Mucosa of gallbladder (tissue), 1 donor: ENCODE measurements around the gene RSBN1. TPM values are rescaled to one million over a fixed set of nuclear protein-coding genes. Genes with fewer than 3 reads are reported as not detected.

Experiments used
- DNase-seq: peaks from one replicate; pipeline ENCODE4 v3.0.0-alpha.2; 2020; ENCODE audit warnings: low spot score
- total RNA-seq: library from RNA; stranded (reverse); gene quantifications from one replicate; pipeline ENCODE4 v1.2.1, GENCODE V29; 2021
- donor health status: DM: no; HTN: no; CAD: no.

RSBN1 gene
- total RNA-seq, 1 donor from 2014 or later = 20.5 TPM

GRCh38 chr1:113812661-113813135 lies 422 bp upstream of the RSBN1 start:
- no peak for DNase-seq

DNA sequence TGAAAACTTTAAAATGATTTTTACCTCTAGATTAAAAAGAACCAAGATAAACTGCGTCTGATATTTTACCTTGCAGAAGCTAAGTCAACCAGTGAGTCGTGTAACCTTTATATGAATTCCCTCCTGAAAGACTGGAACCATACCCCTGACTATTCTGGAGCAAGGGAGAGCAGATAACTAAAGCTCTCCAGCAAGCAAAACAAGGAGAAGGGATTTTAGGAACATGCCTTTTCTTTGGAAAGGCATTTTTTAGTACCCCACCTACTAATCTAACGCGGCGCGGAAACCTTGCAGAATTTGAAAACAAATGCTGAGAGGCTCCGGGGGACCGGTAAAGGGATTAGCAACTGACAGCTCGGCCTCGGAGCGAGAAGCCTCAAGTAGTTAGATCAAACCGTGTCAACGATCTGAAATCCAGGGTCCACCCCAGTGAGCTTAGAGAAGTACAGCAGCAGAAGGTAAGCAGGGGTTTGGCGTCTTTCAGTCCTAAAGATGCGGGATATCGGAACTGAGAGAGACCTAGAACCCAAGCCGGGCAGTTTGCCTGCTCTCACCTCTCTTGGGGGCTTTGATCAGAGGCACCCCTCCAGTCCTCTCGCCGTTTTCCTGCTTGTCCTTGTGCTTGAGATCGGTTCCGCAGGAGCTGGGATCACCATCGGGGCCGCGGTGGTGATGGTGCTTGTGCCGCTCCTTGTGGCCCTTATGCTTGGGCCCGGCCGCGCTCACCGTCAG lies 954 bp downstream of the RSBN1 start:
- no peak for DNase-seq

GRCh38 chr1:113809670-113810602 lies 2.3 kb downstream of the RSBN1 start:
- DNase-seq = no peak

DNA sequence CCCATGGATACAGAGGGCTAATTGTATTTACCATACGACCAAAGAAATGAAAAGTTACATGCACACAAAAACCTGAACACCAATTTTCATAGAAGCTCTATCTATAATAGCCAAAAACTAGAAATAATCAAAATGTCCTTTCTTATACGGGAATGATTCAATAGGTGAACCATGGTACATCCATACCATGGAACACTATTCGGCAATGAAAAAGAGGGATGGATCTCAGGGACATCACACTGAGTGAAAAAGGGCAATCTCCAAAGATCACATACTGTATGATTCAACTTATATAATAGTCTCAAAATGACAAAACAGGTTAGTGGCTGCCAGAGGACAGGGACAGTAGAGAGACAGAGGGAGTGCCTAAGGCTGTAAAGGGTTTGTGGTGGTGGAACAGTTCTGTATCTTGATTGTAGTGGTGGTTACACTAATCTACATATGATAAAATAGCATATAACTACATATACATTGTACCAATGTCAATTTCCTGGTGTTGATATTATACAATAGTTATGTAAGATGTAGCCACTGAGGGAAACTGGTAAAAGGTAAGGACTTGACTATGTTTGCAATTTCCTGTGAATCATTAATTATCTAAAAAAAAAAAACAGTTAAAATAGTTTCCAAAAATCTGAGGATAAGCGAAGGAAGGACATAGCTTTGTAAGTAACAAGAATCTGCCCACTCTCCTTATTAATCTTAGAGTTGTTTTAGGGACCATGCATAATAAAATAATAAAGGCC lies 3.7 kb downstream of the RSBN1 start:
- DNase-seq = no peak

DNA sequence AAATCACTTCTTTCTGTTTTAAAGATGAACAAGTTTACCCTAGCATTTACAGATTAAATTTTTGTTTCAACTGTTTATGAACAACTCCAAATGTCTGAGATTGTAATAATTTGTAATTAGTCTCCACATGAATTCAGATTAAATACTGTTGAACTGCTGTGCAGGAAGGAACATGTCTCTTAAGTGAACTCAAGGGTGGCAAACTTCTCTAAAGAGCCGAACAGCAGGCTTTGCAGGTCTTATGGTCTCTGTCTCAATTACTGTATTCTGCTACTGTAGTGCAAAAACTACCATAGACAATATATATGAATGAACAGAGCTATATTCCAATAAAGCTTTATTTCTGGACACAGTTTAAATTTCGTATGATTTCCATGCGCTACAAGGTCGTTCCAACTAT lies 6.6 kb downstream of the RSBN1 start:
- no peak for DNase-seq

DNA sequence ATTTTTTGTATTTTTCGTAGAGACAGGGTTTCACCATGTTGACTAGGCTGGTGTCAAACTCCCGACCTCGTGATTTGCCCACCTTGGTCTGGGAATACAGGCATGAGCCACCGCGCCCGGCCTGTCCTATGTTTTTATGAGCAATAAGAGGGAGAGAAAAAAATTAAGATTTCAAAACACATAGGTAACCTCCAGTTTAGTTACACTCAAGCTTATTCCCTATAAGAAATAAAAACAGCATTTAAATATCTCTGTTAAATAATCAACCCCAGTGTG lies 7.1 kb downstream of the RSBN1 start:
- DNase-seq = no peak

DNA sequence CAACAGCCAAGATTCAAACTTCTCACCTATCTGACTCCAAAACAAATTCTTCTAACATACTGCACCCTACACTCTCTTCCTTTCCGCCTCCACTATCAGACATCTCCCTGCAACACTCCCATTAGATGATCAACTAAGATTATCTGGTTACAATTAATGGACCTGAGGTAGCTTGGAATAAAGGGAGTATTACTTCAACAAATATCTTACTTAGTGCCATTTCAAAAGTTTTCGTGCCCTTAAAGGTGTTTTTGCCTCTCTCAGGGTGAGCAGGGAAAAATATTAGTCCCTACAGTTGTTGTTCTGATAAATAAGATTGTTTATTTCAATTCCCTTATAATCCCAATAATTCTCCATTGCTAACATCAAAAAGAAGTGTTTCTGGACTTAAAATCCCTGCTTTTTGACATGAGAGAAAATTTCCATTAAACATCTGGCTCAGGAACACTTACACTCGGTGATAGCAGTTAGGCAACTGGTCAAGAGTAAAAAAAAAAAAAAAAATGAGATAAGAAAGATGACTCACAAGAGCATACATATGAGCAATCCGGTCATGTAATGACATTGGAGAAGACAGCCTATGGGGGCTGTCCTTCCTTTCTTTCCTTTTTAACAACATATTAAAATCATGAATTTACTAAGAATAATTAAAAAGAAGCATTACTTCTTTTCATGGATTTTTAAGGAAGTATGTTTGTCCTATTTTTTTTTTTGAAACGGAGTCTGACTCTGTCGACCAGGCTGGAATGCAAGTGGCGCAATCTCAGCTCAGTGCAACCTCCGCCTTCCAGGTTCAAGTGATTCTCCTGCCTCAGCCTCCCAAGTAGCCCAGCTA lies 7.6 kb downstream of the RSBN1 start:
- DNase-seq = no peak

GRCh38 chr1:113802367-113803007 lies 9.8 kb downstream of the RSBN1 start:
- DNase-seq = no peak

DNA sequence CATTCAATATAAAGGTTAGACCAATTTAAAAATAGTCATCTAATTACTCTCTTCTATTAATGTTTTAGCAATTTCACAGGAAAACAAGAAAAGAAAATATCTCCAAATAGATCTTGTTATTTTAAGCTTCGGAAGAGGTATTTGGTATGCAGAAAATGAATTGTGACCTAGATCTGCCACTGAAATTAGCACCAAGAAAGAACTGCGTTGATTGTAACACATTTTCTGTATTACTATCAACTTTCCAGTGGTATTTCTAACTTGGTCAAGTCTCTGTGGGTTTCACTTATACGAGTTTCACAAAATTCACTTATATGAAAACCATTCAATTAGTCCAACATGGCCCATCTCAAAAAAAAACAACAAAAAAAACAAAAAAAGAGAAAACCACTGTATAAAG lies 11.8 kb downstream of the RSBN1 start:
- no peak for DNase-seq

- DNase-seq = no peak
Observed at GRCh38 chr1:113797472-113797871, 14.8 kb downstream of the RSBN1 start.

- DNase-seq = no peak
Observed at GRCh38 chr1:113793878-113794834, 18.1 kb downstream of the RSBN1 start.

- DNase-seq = no peak
Observed at GRCh38 chr1:113792986-113793385, 19.3 kb downstream of the RSBN1 start.

- no peak for DNase-seq
Observed at GRCh38 chr1:113792471-113792870, 19.8 kb downstream of the RSBN1 start.

GRCh38 chr1:113788802-113789201 lies 23.5 kb downstream of the RSBN1 start:
- DNase-seq = no peak

DNA sequence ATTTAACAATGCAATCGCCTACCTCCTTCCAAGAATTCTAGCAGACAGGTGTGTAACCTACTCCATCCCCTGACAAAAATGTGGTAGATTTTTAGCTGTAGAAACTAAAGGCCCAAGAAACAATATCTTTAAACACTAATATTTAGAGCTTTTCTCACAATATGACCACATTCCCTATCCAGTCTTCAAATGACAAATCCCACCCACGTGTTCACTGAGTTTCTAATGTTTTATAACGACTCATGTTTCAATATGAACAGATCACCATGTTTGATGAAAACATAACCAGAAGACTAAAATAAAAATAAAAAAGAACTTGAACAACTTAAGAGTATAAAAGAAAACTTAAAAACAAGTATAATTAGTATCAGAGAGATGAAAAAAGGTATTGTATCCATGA lies 24.6 kb downstream of the RSBN1 start:
- DNase-seq = no peak

GRCh38 chr1:113786069-113786468 lies 26.2 kb downstream of the RSBN1 start:
- DNase-seq = no peak

GRCh38 chr1:113784104-113784779 lies 28.0 kb downstream of the RSBN1 start:
- DNase-seq = no peak

- DNase-seq = peak; percentile 22
Observed at GRCh38 chr1:113783254-113784103, 28.8 kb downstream of the RSBN1 start.
